Fibroblast of skin of right biceps (primary cell): ENCODE data around the gene ADPRHL1.
"Not testable (repeated sequence)": the region's sequence is repeated elsewhere in the genome, so short reads cannot be mapped to it uniquely, and the experiment has no call there.

Experiments used
- DNase-seq: peaks from one replicate; pipeline ENCODE4 v3.0.0-alpha.2; 2013

The ADPRHL1 gene

GRCh38 chr13:113477724-113478123 is 24.4 kb upstream of the ADPRHL1 start:
- DNase-seq, result no peak

- no peak for DNase-seq
These were observed 23.5 kb upstream of the ADPRHL1 start for GRCh38 chr13:113476811-113477210.

GRCh38 chr13:113475911-113476310 is 22.6 kb upstream of the ADPRHL1 start:
- no peak for DNase-seq

- DNase-seq, result no peak
These were observed 22.0 kb upstream of the ADPRHL1 start for GRCh38 chr13:113475280-113475679.

GRCh38 chr13:113474179-113474578 is 20.9 kb upstream of the ADPRHL1 start:
- peak; percentile 64 for DNase-seq

GRCh38 chr13:113472355-113473025 is 19.2 kb upstream of the ADPRHL1 start:
- DNase-seq, result no peak

- DNase-seq, result no peak
These were observed 18.6 kb upstream of the ADPRHL1 start for GRCh38 chr13:113471844-113472243.

- not testable (repeated sequence) for DNase-seq
These were observed 17.4 kb upstream of the ADPRHL1 start for GRCh38 chr13:113470635-113471163.

- no peak for DNase-seq
These were observed 16.8 kb upstream of the ADPRHL1 start for GRCh38 chr13:113470073-113470472.

GRCh38 chr13:113469582-113469981 is 16.3 kb upstream of the ADPRHL1 start:
- no peak for DNase-seq

GRCh38 chr13:113468472-113469201 is 15.3 kb upstream of the ADPRHL1 start:
- no peak for DNase-seq

- no peak for DNase-seq
These were observed 14.7 kb upstream of the ADPRHL1 start for GRCh38 chr13:113468029-113468428.

- no peak for DNase-seq
These were observed 13.1 kb upstream of the ADPRHL1 start for GRCh38 chr13:113466383-113466782.

- no peak for DNase-seq
These were observed 12.0 kb upstream of the ADPRHL1 start for GRCh38 chr13:113465300-113465699.

GRCh38 chr13:113464476-113464875 is 11.2 kb upstream of the ADPRHL1 start:
- DNase-seq, result no peak

GRCh38 chr13:113461022-113461751 is 7.9 kb upstream of the ADPRHL1 start:
- DNase-seq, result no peak

GRCh38 chr13:113460599-113460998 is 7.3 kb upstream of the ADPRHL1 start:
- DNase-seq, result no peak

GRCh38 chr13:113460064-113460555 is 6.8 kb upstream of the ADPRHL1 start:
- no peak for DNase-seq

- peak; percentile 28 for DNase-seq
These were observed 5.2 kb upstream of the ADPRHL1 start for GRCh38 chr13:113458253-113459065.

- DNase-seq, result no peak
These were observed 4.2 kb upstream of the ADPRHL1 start for GRCh38 chr13:113457510-113457909.

GRCh38 chr13:113456116-113456702 is 2.9 kb upstream of the ADPRHL1 start:
- no peak for DNase-seq

- DNase-seq, result no peak
These were observed 2.1 kb upstream of the ADPRHL1 start for GRCh38 chr13:113455384-113455783.
